Measurements from ENCODE around the gene ZYG11B.
"Not testable (repeated sequence)": the region's sequence is repeated elsewhere in the genome, so short reads cannot be mapped to it uniquely, and the experiment has no call there.

ZYG11B gene

DNA sequence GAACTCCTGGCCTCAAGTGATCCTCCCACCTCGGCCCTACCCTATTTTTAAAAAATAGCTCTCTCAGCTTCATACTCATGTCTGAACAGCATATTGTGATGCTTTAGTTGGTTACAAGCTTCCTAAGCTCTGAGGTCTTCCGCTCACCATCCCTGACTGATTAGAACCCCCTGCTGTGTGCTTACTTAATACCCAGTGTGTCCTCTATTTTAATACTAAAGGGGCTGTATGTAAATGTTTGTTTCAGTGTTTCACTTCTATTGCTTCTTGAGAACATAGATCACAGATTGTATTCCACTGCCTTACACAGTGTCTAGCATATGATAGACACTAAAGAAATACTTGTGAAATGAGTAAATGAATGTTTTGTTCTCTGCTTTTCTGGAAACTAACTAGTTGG, 29.8 kb downstream of the ZYG11B start:
- DNase-seq (ENCODE audit: low read depth, low spot score) = no peak

DNA sequence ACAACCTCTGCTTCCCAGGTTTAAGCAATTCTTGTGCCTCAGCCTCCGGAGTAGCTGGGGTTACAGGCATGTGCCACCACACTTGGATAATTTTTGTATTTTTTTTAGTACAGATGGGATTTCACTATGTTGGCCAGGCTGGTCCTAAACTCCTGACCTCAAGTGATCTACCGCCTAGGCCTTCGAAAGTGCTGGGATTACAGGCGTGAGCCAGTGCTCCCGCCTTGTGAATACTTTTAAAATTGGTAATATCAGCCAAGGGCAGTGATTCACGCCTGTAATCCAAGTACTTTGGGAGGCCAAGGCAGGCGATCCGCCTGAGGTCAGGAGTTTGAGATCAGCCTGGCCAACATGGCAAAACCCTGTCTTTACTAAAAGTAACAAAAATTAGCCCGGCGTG, 33.7 kb downstream of the ZYG11B start:
- DNase-seq (ENCODE audit: low read depth, low spot score) = no peak

DNA sequence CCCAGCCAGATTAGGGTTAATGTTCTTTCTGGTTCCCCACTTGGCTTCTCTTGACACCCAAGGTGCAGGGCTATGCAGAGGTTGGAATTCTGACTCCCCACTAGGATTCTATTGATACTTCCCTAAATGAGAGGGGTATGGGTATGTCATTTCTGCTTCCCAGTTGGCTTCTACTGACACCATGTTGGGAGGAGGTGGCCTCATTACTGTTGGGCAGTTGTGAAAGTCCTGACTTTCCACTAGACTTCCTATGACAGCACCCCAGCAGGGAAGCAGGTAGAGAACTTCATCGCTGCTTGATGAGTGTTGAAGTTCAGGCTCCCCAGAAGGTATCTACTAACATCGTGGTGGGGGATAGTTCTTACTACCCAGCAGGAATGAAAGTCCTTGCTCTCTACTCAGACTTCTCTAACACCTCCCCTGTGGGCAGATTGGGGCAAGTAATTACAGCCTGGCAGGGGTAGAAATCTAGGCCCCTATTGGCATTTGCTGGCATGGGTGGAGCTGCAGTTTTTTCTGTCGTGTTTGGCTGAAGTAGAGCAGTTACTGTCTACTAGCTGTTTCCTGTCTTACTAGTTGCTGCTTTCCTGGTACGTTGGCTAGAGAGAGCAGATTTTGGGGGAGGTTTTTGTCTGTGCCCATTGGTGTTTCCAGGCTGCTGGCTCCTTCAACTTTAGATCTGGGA, 41.5 kb downstream of the ZYG11B start:
- no peak for DNase-seq (ENCODE audit: low read depth, low spot score)

DNA sequence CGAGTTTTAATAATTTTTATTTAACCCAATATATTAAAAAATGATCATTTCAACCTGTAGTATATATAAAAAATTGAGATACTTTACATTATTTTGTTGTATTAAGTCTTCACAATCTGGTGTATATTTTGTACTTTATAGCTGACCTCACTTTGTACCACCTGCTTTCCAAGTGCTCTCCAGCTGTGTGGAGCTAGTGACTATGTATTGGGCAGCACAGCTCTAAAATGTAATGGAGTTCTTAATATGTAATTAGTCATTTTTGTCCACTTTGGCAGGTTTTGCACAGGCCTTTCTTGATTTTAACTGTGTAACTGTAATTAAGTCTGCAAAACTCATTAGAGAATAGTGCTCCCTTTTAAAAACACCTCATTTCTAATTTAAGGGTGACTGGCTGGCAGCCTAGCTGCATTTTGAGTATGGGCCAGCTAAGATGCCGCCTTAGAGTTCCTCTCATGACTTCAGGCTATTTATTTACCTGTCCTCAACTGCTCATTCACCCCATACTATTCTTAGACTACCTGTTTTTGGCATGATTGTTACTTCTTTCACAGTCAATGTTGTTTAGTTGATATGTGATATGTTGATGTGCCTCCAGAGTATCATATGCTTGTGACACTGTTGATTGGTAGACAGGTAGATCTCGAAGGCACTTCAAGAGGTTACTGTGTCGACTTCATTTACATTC, 43.2 kb downstream of the ZYG11B start:
- no peak for DNase-seq (ENCODE audit: low read depth, low spot score)

DNA sequence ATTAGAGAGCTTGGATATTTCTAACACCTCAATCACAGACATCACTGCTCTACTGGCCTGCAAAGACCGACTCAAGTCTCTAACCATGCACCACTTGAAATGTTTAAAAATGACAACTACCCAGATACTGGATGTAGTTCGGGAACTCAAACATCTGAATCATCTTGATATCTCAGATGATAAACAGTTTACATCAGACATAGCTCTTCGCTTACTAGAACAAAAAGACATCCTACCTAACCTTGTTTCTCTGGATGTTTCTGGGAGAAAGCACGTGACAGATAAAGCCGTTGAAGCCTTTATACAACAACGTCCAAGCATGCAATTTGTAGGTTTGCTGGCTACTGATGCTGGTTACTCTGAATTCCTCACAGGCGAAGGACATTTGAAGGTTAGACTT, 45.1 kb downstream of the ZYG11B start:
- DNase-seq (ENCODE audit: low read depth, low spot score) = no peak

DNA sequence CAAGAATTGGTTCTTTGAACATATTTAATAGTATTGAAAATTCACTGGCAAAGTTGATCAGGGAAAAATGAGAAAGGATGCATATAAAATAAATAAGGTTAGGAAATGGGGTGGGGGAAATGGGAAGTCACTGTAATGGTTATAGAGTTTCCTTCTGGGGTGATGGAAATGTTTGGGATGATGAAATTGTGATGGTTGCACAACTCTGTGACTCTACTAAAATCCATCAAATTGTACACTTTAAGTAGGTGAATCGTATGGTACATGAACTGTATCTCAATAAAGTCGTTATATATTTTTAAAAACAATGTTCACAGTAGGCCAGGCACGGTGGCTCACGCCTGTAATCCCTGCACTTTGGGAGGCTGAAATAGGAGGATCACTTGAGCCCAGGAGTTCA, 59.9 kb downstream of the ZYG11B start:
- DNase-seq (ENCODE audit: low read depth, low spot score) = no peak

DNA sequence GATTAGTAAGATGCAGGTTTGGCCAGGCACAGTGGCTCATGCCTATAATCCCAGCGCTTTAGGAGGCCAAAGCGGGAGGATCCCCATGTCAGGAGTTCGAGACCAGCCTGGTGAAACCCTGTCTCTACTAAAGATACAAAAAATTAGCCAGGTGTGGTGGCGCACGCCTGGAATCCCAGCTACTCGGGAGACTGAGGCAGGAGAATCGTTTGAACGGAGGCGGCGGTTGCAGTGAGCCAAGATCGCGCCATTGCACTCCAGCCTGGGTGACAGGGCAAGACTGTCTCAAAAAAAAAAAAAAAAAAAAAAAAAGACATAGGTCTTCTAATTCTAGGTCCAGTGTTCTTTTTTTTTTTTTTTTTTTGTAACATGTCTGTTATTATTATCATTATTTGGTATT, 64.2 kb downstream of the ZYG11B start:
- DNase-seq (ENCODE audit: low read depth, low spot score) = not testable (repeated sequence)

DNA sequence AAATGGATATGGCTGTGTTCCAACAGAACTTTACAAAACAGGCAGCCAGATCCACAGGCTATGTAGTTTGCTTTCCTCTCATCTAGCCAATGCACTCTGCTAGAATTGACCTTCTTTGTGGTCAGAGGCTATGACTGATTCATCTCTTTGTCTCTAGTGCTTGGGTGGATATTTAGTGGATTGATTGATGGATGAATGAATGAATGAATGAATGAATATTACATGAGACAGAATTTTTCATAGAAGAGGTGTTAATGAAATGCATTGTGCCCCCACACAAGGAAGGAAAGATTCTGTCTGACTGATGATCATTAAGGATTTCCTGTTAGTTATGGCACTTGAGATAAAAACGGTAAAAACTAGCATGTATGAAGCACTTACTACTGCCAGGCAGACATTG, 65.8 kb downstream of the ZYG11B start:
- DNase-seq (ENCODE audit: low read depth, low spot score) = no peak

DNA sequence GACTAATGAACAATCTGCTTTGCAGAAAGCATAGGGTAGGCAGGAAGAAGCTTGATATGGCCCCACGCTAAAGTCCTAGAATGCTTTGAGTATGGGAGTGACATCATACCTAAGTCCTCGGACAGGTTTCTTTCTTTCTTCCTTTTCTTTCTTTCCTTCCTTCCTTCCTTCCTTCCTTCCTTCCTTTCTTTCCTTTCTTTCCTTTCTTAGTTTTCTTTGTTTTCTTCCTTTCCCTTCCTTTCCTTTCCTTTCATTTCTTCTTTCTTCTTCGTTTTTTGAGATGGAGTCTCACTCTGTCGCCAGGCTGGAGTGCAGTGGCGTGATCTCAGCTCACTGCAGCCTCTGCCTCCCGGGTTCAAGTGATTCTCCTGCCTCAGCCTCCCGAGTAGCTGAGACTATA, 67.5 kb downstream of the ZYG11B start:
- DNase-seq (ENCODE audit: low read depth, low spot score) = not testable (repeated sequence)

DNA sequence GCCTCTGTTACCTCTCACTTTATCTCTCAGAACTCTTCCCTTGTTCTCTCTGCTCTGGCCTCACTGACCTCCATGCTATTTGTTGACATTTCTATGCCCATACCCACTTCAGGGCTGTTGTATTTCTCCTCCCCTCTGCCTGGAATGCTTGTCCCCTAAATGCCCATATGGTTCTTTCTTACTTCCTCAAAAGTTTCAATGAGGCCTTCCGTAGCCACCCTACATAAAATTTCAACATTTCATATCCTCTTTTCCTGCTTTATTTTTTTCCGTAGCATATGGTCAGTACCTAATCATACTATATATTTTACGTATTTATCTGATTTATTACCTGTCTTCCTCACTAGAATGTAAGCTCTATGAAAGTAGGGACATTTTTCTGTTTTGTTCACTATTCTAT, 69.2 kb downstream of the ZYG11B start:
- DNase-seq (ENCODE audit: low read depth, low spot score) = no peak

DNA sequence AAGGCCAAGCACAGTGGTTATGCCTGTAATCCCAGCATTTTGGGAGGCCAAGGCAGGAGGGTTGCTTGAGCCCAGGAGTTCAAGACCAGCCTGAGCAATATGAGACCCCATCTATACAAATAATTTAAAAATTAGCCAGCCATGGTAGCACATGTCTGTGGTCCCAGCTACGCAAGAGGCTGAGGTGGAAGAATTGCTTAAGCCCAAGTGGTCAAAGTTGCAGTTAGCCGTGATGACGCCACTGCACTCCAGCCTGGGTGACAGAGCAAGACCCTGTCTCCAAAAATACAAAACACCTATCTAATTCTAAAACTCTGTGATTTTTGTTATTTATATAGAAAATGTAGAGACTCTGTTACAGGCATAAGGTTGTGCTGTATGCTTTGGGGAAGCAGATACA, 72.1 kb downstream of the ZYG11B start:
- no peak for DNase-seq (ENCODE audit: low read depth, low spot score)

DNA sequence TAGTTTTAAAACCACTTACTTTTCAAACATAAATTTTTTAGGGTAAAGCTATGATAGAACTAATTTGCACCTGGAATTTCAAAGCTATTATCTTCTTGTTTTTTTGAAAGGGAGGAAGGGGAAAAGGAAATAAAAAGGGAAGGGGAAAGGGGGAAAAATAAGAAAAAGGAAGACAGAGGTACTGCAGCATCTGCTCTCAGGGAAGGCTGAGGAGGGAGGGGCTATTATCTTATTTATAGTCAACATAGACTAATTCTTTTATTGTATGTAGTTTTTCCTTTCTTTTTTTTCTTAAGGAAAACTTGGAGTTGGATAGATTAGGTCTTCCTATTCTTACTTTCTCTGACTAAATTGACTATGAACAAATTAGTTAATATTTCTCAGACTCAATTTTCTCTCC, 74.8 kb downstream of the ZYG11B start:
- DNase-seq (ENCODE audit: low read depth, low spot score) = no peak

DNA sequence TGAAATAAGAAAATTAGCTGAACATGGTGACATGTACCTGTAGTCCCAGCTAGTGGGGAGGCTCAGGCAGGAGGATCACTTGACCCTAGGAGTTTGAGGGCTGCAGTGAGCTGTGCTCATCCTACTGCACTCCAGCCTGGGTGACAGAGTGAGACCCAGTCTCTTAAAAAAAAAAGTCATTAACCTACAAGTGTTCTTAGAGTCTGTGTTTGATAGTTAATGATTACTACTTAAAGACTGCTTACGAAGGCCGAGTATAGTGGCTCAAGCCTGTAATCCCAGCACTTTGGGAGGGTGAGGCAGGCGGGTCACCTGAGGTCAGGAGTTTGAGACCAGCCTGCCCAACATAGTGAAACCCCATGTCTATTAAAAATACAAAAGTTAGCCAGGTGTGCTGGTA, 77.8 kb downstream of the ZYG11B start:
- not testable (repeated sequence) for DNase-seq (ENCODE audit: low read depth, low spot score)

DNA sequence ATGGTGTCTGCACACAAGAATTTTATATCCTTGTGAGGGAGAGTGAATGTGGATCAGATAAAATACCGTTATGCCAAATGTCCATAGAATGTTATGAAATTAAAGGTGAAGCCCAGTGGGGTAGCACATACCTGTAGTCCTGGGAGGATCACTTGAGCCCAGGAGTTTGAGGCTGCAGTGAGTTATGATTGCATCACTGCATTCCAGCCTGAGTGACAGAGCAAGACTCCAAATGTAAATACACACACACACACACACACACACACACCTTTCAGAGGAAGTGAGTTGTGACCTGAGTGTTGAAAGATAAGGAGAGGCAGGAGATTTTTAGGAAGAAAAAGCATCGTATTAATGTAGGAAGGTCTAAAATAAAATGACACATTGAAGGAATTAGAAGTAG, 88.2 kb downstream of the ZYG11B start:
- DNase-seq (ENCODE audit: low read depth, low spot score) = no peak

DNA sequence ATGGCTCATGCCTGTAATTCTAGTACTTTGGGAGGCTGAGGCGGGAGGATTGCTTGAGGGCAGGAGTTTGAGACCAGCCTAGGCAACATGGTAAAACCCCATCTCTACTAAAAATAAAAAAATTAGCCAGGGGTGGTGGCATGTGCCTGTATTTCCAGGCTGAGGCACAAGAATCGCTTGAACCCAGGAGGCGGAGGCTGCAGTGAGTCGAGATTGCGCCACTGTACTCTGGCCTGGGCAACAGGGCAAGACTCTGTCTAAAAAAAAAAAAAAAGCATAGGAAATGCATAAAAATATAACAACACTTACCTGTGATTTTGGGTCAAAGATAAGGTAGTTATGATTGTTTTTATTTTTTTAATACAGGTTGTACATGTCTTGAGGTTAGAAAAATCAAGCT, 94.6 kb downstream of the ZYG11B start:
- not testable (repeated sequence) for DNase-seq (ENCODE audit: low read depth, low spot score)

DNA sequence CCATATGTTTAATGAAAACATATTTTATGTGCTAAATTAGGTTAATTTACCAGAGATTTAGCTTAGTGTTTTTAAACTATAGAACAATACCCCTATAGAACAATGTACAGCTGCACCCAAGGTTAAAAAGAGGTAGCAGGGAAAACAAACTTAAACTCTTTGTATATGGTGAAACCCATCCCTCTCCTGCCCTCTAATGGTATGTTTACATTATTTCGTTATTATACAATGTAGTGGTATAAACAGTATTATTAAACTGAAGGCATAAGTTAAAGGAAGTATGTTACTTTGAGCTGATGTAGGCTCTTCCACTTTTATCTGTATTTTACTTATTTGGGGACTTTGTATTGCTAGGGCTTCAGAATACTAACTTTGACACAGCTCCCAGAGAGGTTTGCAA, 99.6 kb downstream of the ZYG11B start:
- no peak for DNase-seq (ENCODE audit: low read depth, low spot score)

DNA sequence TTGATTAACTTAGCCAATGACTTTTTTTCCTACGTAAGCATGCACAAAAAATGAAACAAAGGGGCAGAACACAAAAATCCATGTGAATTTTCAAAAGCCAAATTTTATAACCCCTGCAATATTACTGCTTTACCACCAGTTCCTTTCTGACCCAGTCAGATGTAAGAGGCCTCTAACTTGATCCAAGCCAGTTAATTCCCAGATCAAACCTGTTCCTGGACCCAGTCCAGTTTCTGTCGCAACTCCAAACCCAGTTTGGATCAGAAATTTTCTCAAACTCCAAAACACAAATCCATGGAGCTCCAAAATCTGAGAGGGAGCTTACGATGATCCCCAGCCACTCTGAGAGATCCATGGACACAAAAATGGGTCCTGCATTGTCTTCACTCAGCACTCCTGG, 108.5 kb downstream of the ZYG11B start:
- DNase-seq (ENCODE audit: low read depth, low spot score) = no peak

DNA sequence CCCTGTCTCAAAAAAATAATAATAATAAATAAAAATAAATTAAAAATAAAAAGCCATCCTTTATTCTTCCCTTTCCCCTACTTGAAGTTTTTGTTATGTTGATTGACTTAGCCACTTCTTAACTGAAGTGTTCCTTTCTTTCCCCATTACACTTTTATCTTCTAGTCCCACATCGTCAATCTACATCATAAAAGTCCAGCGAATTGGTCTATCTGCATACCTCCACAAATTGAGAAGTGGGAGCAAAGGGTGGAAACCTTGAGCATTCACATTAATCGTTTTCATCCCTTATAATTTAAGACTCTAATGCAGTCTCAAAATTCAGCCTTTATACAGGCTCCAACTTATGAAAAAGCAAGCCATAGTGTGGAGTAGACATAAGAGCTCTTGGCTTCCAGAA, 109.8 kb downstream of the ZYG11B start:
- no peak for DNase-seq (ENCODE audit: low read depth, low spot score)

DNA sequence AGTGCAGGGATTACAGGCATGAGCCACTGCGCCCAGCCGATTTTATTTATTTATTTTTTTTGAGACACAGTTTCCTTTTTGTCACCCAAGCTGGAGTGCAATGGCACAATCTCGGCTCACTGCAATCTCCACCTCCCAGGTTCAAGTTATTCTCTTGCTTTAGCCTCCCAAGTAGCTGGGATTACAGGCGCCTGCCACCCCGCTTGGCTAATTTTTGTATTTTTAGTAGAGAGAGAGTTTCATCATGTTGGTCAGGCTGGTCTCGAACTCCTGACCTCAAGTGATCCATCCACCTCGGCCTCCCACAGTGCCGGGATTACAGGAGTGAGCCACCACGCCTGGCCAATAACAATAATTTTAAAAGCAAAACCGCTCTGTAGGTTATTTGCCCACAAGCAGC, 112.9 kb downstream of the ZYG11B start:
- DNase-seq (ENCODE audit: low read depth, low spot score) = not testable (repeated sequence)

DNA sequence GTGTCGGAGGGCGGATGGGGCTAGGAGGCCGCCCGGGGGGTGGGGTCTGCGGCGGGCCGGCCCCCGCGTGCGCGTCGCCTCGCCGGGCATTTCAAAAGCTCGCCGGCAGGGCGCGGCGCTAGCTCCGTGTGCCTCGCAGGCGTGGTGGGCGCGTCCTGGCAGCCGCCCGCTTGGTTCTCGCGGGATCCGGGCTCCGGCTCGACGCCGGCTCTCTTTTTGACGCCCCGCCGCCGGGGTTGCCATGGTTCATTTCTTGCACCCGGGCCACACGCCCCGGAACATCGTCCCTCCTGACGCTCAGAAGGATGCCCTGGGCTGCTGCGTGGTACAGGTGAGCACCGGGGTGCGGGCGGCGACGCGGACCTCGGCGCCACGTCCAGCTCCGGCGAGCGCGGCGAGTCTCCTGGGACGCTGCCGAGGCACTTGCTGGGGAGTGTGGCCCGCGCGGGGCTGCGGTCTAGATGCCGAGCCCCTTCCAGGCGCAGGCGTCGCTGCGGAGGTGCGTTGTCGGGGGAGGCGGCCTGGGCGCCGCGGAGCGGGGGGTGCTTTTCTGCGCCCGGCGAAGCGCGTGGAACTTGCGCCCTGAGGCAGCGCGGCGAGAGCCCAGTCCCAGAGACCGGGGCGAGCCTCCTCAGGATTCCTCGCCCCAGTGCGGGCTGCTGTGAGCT, 116.5 kb downstream of the ZYG11B start, which contains the start of gene ZYG11A:
TSS of gene ZYG11A (plus strand) at position 118 of the 668 bp plus-strand sequence. CDS start at position 242, 124 bp downstream.
- no peak for DNase-seq (ENCODE audit: low read depth, low spot score)

DNA sequence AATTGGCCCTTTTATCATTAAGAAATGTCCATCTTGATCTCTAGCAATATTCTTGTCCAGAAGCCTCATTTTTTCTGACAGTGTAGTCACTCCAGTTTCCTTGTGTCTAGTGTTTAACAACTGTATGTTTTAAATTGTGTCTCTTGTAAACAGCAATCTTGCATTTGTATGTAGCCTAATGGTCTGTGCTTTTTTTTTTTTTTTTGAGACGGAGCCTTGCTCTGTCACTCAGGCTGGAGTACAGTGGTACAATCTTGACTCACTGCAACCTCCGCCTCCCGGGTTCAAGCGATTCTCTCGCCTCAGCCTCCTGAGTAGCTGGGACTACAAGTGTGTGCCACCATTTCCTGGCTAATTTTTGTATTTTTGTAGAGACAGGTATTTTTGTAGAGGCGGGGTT, 118.9 kb downstream of the ZYG11B start:
- DNase-seq (ENCODE audit: low read depth, low spot score) = not testable (repeated sequence)

DNA sequence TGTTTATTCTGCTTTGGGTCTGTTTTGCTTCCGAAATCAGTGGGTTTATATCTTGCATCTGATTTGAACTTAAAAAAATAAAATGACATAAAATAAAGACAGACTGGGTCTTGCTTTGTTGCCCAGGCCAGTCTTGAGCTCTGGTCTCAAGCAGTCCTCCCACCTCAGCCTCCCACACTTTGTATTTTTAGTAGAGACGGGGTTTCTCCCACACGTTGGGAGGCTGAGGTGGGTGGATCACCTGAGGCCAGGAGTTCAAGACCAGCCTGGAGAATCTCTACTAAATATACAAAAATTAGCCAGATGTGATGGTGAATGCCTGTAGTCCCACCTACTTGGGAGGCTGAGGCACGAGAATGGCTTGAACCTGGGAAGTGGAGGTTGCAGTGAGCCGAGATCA, 122.2 kb downstream of the ZYG11B start:
- DNase-seq (ENCODE audit: low read depth, low spot score) = no peak

DNA sequence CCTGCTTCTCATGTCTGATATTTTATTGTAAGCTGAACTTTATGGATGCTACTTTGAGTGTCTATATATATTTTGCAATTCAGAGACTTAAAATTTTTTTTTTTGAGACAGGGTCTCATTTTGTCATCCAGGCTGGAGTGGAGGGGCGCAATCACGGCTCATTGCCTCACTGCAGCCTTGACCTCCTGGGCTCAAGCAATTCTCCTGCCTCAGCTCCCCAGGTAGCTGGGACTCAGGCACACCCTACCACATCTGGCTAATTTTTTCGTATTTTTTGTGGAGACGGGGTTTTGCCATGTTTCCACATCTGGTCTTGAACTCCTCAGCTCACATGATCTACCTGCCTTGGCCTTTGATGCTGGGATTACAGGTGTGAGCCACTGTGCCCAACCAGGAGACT, 124.7 kb downstream of the ZYG11B start:
- no peak for DNase-seq (ENCODE audit: low read depth, low spot score)
